HCEC 1CT (cell line): ENCODE data around the gene NCCRP1.

ENCODE experiments used
- DNase-seq: peaks from one replicate; pipeline ENCODE4 v3.0.0-alpha.2; 2017

NCCRP1 gene

GRCh38 chr19:39196860-39197562 lies at the start of gene NCCRP1:
Gene NCCRP1, plus strand, starts transcription at chr19:39196964. Its CDS starts 19 bp downstream, at chr19:39196983.
- no peak for DNase-seq

GRCh38 chr19:39147480-39147879 lies 49.3 kb upstream of the NCCRP1 start:
- DNase-seq, result no peak

- no peak for DNase-seq
These were observed 47.7 kb upstream of the NCCRP1 start for GRCh38 chr19:39148939-39149529.

- DNase-seq, result no peak
These were observed 46.5 kb upstream of the NCCRP1 start for GRCh38 chr19:39150235-39150634.

- no peak for DNase-seq
These were observed 45.8 kb upstream of the NCCRP1 start for GRCh38 chr19:39150807-39151600.

- no peak for DNase-seq
These were observed 44.7 kb upstream of the NCCRP1 start for GRCh38 chr19:39152066-39152465.

- no peak for DNase-seq
These were observed 42.6 kb upstream of the NCCRP1 start for GRCh38 chr19:39154100-39154628.

GRCh38 chr19:39154629-39155100 lies 42.1 kb upstream of the NCCRP1 start:
- no peak for DNase-seq

GRCh38 chr19:39155114-39155700 lies 41.6 kb upstream of the NCCRP1 start:
- no peak for DNase-seq

GRCh38 chr19:39155741-39156140 lies 41.0 kb upstream of the NCCRP1 start:
- DNase-seq, result no peak

- no peak for DNase-seq
These were observed 40.2 kb upstream of the NCCRP1 start for GRCh38 chr19:39156326-39157230.

- DNase-seq, result no peak
These were observed 39.3 kb upstream of the NCCRP1 start for GRCh38 chr19:39157275-39157996.

- no peak for DNase-seq
These were observed 38.8 kb upstream of the NCCRP1 start for GRCh38 chr19:39157997-39158389.

- no peak for DNase-seq
These were observed 38.0 kb upstream of the NCCRP1 start for GRCh38 chr19:39158646-39159260.

- no peak for DNase-seq
These were observed 36.3 kb upstream of the NCCRP1 start for GRCh38 chr19:39160523-39160861.

GRCh38 chr19:39160889-39161672 lies 35.7 kb upstream of the NCCRP1 start:
- no peak for DNase-seq

GRCh38 chr19:39162441-39163043 lies 34.2 kb upstream of the NCCRP1 start:
- DNase-seq, result no peak

GRCh38 chr19:39163621-39164020 lies 33.1 kb upstream of the NCCRP1 start:
- no peak for DNase-seq

GRCh38 chr19:39164289-39164688 lies 32.5 kb upstream of the NCCRP1 start:
- DNase-seq, result no peak

- no peak for DNase-seq
These were observed 30.9 kb upstream of the NCCRP1 start for GRCh38 chr19:39165857-39166256.
